ENCODE data around the gene DNM3.

DNM3 gene

DNA sequence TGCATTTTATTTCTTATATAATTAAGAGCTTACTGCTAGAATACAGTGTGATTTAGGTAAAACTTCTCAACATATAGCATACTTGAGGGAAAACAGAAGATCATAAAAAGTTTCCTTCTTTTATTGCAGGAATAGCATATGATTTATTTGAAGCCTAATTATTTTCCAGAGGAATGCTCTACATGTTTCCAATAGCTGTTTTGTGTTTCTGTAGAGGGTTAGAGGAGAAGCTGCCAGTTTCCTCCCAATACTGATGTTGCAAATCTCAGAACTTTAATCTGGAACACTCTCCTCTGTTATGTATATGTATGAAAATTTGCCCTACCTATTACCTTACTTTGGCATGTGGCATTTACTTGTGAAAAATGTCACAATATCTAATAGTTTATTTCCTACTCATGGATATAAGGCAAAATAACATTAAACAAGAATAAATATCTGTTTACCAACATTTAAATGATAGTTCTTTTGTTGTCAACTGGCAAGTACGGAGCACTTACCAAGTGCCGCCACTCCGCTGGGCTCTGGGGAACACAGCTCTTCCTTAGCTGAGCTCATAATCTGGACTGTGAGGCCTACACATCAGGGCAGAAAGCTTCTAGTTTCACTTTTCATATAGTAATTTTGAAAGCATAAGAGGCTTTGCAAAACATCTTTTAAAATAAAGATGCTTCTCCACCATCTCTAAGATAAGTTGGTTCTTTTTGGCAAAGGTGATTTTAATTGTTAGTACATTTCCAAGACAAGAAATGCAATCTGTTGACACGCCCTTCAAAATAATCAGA, 339.4 kb downstream of the DNM3 start:
- peaks cover 5% of the 10 kb centered on the region for H3K4me1 ChIP-seq
- no peaks in the 10 kb centered on the region; the same call in 1 of the 2 replicates for H3K27me3 ChIP-seq (ENCODE audit: low read depth)
- H3K9me3 ChIP-seq, result no peaks in the 10 kb centered on the region
- in situ Hi-C loops (cut with MboI; ENCODE audit: low sequenced_read_pairs), result no loop called here
- no peak for DNase-seq (ENCODE audit: low spot score in 2 of 2)
- H3K4me3 ChIP-seq, result no peak overlapping the region
- no peaks in the 10 kb centered on the region for H3K36me3 ChIP-seq (replicated peaks)

- no peak overlapping the region for H3K4me3 ChIP-seq
- no peaks in the 10 kb centered on the region for H3K36me3 ChIP-seq (replicated peaks)
- in situ Hi-C loops (cut with MboI; ENCODE audit: low sequenced_read_pairs), result no loop called here
- no peaks in the 10 kb centered on the region for H3K9me3 ChIP-seq
- peaks cover 5% of the 10 kb centered on the region for H3K4me1 ChIP-seq
- no peaks in the 10 kb centered on the region for H3K27me3 ChIP-seq (ENCODE audit: low read depth)
- no peak for DNase-seq (ENCODE audit: low spot score in 2 of 2)
These were observed 343.4 kb downstream of the DNM3 start for GRCh38 chr1:172184506-172185191.

DNA sequence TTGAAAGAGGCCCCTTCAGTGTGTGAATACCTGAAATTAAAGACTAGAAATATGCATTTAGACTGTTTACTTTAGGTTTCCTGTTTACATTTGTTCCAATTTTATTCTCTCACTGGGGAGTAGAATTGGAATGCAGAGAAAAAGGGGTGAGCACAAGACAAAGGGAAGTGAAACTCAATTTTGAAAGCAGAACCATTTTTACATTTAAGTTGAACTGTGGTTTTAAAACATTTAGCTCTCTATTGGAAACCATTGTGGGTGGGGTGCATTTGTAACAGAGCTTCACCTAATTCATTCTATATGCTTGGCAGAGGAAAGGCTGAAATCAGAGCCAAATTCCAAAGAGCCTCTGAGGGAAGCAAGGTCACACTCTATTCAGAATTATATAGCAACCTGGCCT, 343.9 kb downstream of the DNM3 start:
- H3K27me3 ChIP-seq (ENCODE audit: low read depth), result no peaks in the 10 kb centered on the region
- in situ Hi-C loops (cut with MboI; ENCODE audit: low sequenced_read_pairs), result no loop called here
- H3K4me3 ChIP-seq, result no peak overlapping the region
- no peaks in the 10 kb centered on the region for H3K9me3 ChIP-seq
- no peaks in the 10 kb centered on the region for H3K36me3 ChIP-seq (replicated peaks)
- no peak for DNase-seq (ENCODE audit: low spot score in 2 of 2)
- H3K4me1 ChIP-seq, result peaks cover 5% of the 10 kb centered on the region

DNA sequence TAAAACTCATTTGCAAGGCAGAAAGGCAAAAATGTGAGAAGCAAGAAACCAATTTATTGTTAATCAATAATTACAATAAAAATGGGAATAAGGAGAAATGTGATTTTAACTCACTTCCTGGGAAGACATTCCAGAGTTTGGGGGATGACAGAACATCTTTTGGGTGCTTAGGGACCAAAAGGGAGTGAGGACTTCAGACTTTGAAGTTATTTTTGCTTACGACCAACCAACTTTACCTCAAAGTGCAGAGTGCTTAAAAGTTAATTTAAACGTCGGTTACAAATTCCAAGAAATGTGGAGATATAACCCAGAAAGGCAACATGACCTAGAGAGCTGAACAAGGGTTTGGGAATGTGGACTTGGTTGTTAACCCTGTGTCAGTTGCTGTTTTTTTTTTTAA, 344.7 kb downstream of the DNM3 start:
- peaks cover 5% of the 10 kb centered on the region for H3K4me1 ChIP-seq
- in situ Hi-C loops (cut with MboI; ENCODE audit: low sequenced_read_pairs), result no loop called here
- no peak overlapping the region for H3K4me3 ChIP-seq
- no peaks in the 10 kb centered on the region for H3K9me3 ChIP-seq
- H3K36me3 ChIP-seq (replicated peaks), result no peaks in the 10 kb centered on the region
- H3K27me3 ChIP-seq (ENCODE audit: low read depth), result no peaks in the 10 kb centered on the region
- DNase-seq (ENCODE audit: low spot score in 2 of 2), result no peak

GRCh38 chr1:172201572-172201971, 360.3 kb downstream of the DNM3 start:
- Histone ChIP-seq H3K4me3 (no peak overlapping the region), H3K9me3 (peaks cover 4% of the 10 kb centered on the region; the same call in 1 of the 2 replicates), H3K4me1 (no peaks in the 10 kb centered on the region), H3K27me3 (ENCODE audit: low read depth) (no peaks in the 10 kb centered on the region), H3K36me3 (replicated peaks) (no peaks in the 10 kb centered on the region)
- no peak for DNase-seq (ENCODE audit: low spot score in 2 of 2)
- in situ Hi-C loops (cut with MboI; ENCODE audit: low sequenced_read_pairs), result no loop called here

- no peak for DNase-seq (ENCODE audit: low spot score in 2 of 2)
- Histone ChIP-seq H3K9me3 (peaks cover 4% of the 10 kb centered on the region; the same call in 1 of the 2 replicates), H3K36me3 (replicated peaks) (no peaks in the 10 kb centered on the region), H3K27me3 (ENCODE audit: low read depth) (no peaks in the 10 kb centered on the region), H3K4me3 (no peak overlapping the region), H3K4me1 (no peaks in the 10 kb centered on the region)
- in situ Hi-C loops (cut with MboI; ENCODE audit: low sequenced_read_pairs), result no loop called here
These were observed 362.0 kb downstream of the DNM3 start for GRCh38 chr1:172203135-172203823.

DNA sequence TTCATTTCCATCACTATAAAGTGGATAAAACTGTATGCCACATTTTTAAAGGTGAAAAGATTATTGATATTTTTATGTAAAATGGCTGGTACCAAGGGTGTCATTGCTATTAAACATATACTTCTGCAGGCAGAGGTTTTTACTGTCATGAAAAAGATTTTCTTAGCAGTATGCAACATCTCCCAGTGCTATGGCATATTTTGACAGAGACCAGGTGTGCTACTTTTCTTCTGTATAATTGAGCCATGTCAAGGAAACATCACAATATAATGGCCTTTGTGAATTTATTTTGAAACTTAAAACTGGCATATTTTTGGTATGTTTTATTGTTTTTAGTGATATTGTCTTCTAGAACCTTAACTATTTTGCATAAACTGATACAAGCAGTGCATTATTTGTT, 362.6 kb downstream of the DNM3 start:
- Histone ChIP-seq H3K27me3 (ENCODE audit: low read depth) (no peaks in the 10 kb centered on the region), H3K9me3 (peaks cover 2% of the 10 kb centered on the region; the same call in 1 of the 2 replicates), H3K4me1 (no peaks in the 10 kb centered on the region), H3K36me3 (replicated peaks) (no peaks in the 10 kb centered on the region), H3K4me3 (no peak overlapping the region)
- DNase-seq (ENCODE audit: low spot score in 2 of 2), result no peak
- in situ Hi-C loops (cut with MboI; ENCODE audit: low sequenced_read_pairs), result no loop called here

- H3K36me3 ChIP-seq (replicated peaks), result no peaks in the 10 kb centered on the region
- H3K4me3 ChIP-seq, result no peak overlapping the region
- H3K4me1 ChIP-seq, result no peaks in the 10 kb centered on the region
- no peaks in the 10 kb centered on the region for H3K9me3 ChIP-seq
- no peak for DNase-seq (ENCODE audit: low spot score in 2 of 2)
- in situ Hi-C loops (cut with MboI; ENCODE audit: low sequenced_read_pairs), result no loop called here
- no peaks in the 10 kb centered on the region for H3K27me3 ChIP-seq (ENCODE audit: low read depth)
These were observed 365.0 kb downstream of the DNM3 start for GRCh38 chr1:172206256-172206655.

- no peaks in the 10 kb centered on the region for H3K9me3 ChIP-seq
- H3K4me3 ChIP-seq, result no peak overlapping the region
- in situ Hi-C loops (cut with MboI; ENCODE audit: low sequenced_read_pairs), result no loop called here
- H3K4me1 ChIP-seq, result no peaks in the 10 kb centered on the region
- H3K36me3 ChIP-seq (replicated peaks), result no peaks in the 10 kb centered on the region
- no peaks in the 10 kb centered on the region for H3K27me3 ChIP-seq (ENCODE audit: low read depth)
- no peak for DNase-seq (ENCODE audit: low spot score in 2 of 2)
These were observed 367.3 kb downstream of the DNM3 start for GRCh38 chr1:172208635-172209034.

- no peaks in the 10 kb centered on the region for H3K9me3 ChIP-seq
- H3K4me3 ChIP-seq, result no peak overlapping the region
- no peaks in the 10 kb centered on the region for H3K36me3 ChIP-seq (replicated peaks)
- in situ Hi-C loops (cut with MboI; ENCODE audit: low sequenced_read_pairs), result no loop called here
- H3K27me3 ChIP-seq (ENCODE audit: low read depth), result no peaks in the 10 kb centered on the region
- no peaks in the 10 kb centered on the region for H3K4me1 ChIP-seq
- no peak for DNase-seq (ENCODE audit: low spot score in 2 of 2)
These were observed 369.9 kb downstream of the DNM3 start for GRCh38 chr1:172211221-172211620.

GRCh38 chr1:172212124-172212523, 370.8 kb downstream of the DNM3 start:
- H3K4me3 ChIP-seq, result no peak overlapping the region
- H3K9me3 ChIP-seq, result no peaks in the 10 kb centered on the region
- no peaks in the 10 kb centered on the region for H3K36me3 ChIP-seq (replicated peaks)
- H3K27me3 ChIP-seq (ENCODE audit: low read depth), result no peaks in the 10 kb centered on the region; the same call in 1 of the 2 replicates
- H3K4me1 ChIP-seq, result no peaks in the 10 kb centered on the region
- in situ Hi-C loops (cut with MboI; ENCODE audit: low sequenced_read_pairs), result no loop called here
- no peak for DNase-seq (ENCODE audit: low spot score in 2 of 2)

DNA sequence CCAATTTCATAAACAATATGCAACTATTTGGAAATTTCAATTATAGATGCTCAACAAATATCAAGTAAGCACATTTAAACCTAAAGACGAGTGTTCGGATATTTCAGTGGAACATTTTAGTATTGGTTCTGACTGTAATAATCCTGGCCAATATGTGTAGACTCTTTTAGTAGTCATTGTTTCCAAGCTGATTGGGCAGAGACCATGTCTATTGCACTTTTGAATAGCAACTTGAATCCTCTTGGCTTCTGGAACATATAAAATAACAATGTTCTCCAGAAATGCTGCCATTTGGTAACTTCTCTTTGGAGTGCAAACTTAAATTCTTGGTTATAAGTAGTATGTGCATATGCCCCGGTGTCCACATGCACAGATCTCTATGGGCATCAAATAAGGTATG, 373.7 kb downstream of the DNM3 start:
- Histone ChIP-seq H3K36me3 (replicated peaks) (no peaks in the 10 kb centered on the region), H3K9me3 (no peaks in the 10 kb centered on the region), H3K4me3 (no peak overlapping the region), H3K4me1 (no peaks in the 10 kb centered on the region), H3K27me3 (ENCODE audit: low read depth) (no peaks in the 10 kb centered on the region; the same call in 1 of the 2 replicates)
- in situ Hi-C loops (cut with MboI; ENCODE audit: low sequenced_read_pairs), result no loop called here
- DNase-seq (ENCODE audit: low spot score in 2 of 2), result no peak

GRCh38 chr1:172219966-172220365, 378.7 kb downstream of the DNM3 start:
- H3K27me3 ChIP-seq (ENCODE audit: low read depth), result peaks cover 5% of the 10 kb centered on the region
- DNase-seq (ENCODE audit: low spot score in 2 of 2), result no peak
- in situ Hi-C loops (cut with MboI; ENCODE audit: low sequenced_read_pairs), result no loop called here
- H3K9me3 ChIP-seq, result no peaks in the 10 kb centered on the region
- H3K36me3 ChIP-seq (replicated peaks), result no peaks in the 10 kb centered on the region
- no peaks in the 10 kb centered on the region for H3K4me1 ChIP-seq
- H3K4me3 ChIP-seq, result no peak overlapping the region

- H3K4me1 ChIP-seq, result no peaks in the 10 kb centered on the region
- no peaks in the 10 kb centered on the region for H3K9me3 ChIP-seq
- DNase-seq (ENCODE audit: low spot score in 2 of 2), result no peak
- H3K27me3 ChIP-seq (ENCODE audit: low read depth), result peaks cover 5% of the 10 kb centered on the region
- H3K4me3 ChIP-seq, result no peak overlapping the region
- H3K36me3 ChIP-seq (replicated peaks), result no peaks in the 10 kb centered on the region
- in situ Hi-C loops (cut with MboI; ENCODE audit: low sequenced_read_pairs), result no loop called here
These were observed 379.1 kb downstream of the DNM3 start for GRCh38 chr1:172220376-172220775.

Measured in HAP-1 (cell line).